Hematopoietic multipotent progenitor cell treated with erythropoietin and hydrocortisone succinate and interleukin-3 and kit ligand, for 15 days (in vitro differentiated cells): ENCODE data around the gene CADPS.

Experiments
- DNase-seq: peaks from one replicate; pipeline ENCODE4 v3.0.0-alpha.2; 2015; ENCODE audit warnings: low spot score

The CADPS gene

GRCh38 chr3:62421207-62421606 lies 454.0 kb downstream of the CADPS start:
- no peak for DNase-seq

- no peak for DNase-seq
These were observed 459.1 kb downstream of the CADPS start for GRCh38 chr3:62416144-62416543.

- no peak for DNase-seq
These were observed 459.9 kb downstream of the CADPS start for GRCh38 chr3:62415312-62415801.

GRCh38 chr3:62414786-62415185 lies 460.4 kb downstream of the CADPS start:
- no peak for DNase-seq

- DNase-seq, result no peak
These were observed 461.5 kb downstream of the CADPS start for GRCh38 chr3:62413687-62414086.

- no peak for DNase-seq
These were observed 468.3 kb downstream of the CADPS start for GRCh38 chr3:62406945-62407344.

GRCh38 chr3:62405566-62405965 lies 469.6 kb downstream of the CADPS start:
- DNase-seq, result no peak

- DNase-seq, result no peak
These were observed 470.1 kb downstream of the CADPS start for GRCh38 chr3:62405135-62405534.

- DNase-seq, result no peak
These were observed 470.9 kb downstream of the CADPS start for GRCh38 chr3:62404321-62404720.

- no peak for DNase-seq
These were observed 471.5 kb downstream of the CADPS start for GRCh38 chr3:62403765-62404164.

GRCh38 chr3:62392626-62393292 lies 482.5 kb downstream of the CADPS start:
- no peak for DNase-seq

- DNase-seq, result no peak
These were observed 488.0 kb downstream of the CADPS start for GRCh38 chr3:62387251-62387650.

- no peak for DNase-seq
These were observed 495.9 kb downstream of the CADPS start for GRCh38 chr3:62379321-62379798.

GRCh38 chr3:62378921-62379320 lies 496.3 kb downstream of the CADPS start:
- no peak for DNase-seq

GRCh38 chr3:62378311-62378789 lies 496.9 kb downstream of the CADPS start:
- no peak for DNase-seq

GRCh38 chr3:62376906-62377877 lies 498.0 kb downstream of the CADPS start:
- DNase-seq, result no peak

GRCh38 chr3:62376454-62376720 lies 498.8 kb downstream of the CADPS start:
- no peak for DNase-seq

- DNase-seq, result no peak
These were observed 499.4 kb downstream of the CADPS start for GRCh38 chr3:62375655-62376453.

GRCh38 chr3:62374341-62375218 lies 500.6 kb downstream of the CADPS start:
- no peak for DNase-seq

GRCh38 chr3:62373714-62374333 lies 501.4 kb downstream of the CADPS start:
- DNase-seq, result no peak

- DNase-seq, result no peak
These were observed 502.0 kb downstream of the CADPS start, which contains the start of gene FEZF2 for GRCh38 chr3:62373215-62373614. Gene FEZF2, minus strand, starts transcription at chr3:62373550. Its CDS starts 682 bp downstream, at chr3:62372868.
